ENCODE measurements around the gene TNRC18. TPM values are rescaled to one million over a fixed set of nuclear protein-coding genes. Genes with fewer than 3 reads are reported as not detected.

The TNRC18 gene
- total RNA-seq, 1 donor from 2014 or later = 104 TPM

- intact Hi-C loops (cut with DNase I) = no loop called here
- Histone ChIP-seq H3K27ac (peak overlapping the region; percentile 99), H3K27me3 (ENCODE audit: low read depth) (no peaks in the 10 kb centered on the region), H3K4me1 (peaks cover 60% of the 10 kb centered on the region), H3K9me3 (no peaks in the 10 kb centered on the region), H3K36me3 (peaks cover 7% of the 10 kb centered on the region), H3K4me3 (peak overlapping the region; percentile 96)
- TF ChIP-seq CTCF (IDR thresholded peaks at IDR 0.05) = no peak
- peak; percentile 69 for DNase-seq
- peak; percentile 17 to 20 for ATAC-seq
Measured at GRCh38 chr7:5417106-5418071, 6.2 kb downstream of the TNRC18 start.

- H3K27ac ChIP-seq = peak overlapping the region; percentile 49
Measured at GRCh38 chr7:5414916-5415315, 8.7 kb downstream of the TNRC18 start.

GRCh38 chr7:5413449-5413786 lies 10.2 kb downstream of the TNRC18 start:
- H3K27ac ChIP-seq = peak overlapping the region; percentile 49
- no peak overlapping the region for H3K4me3 ChIP-seq
- ATAC-seq (no peak), DNase-seq (no peak)
- H3K36me3 ChIP-seq = peaks cover 7% of the 10 kb centered on the region
- TF ChIP-seq CTCF (IDR thresholded peaks at IDR 0.05) = no peak
- H3K27me3 ChIP-seq (ENCODE audit: low read depth) = no peaks in the 10 kb centered on the region
- H3K4me1 ChIP-seq = peaks cover 60% of the 10 kb centered on the region
- H3K9me3 ChIP-seq = no peaks in the 10 kb centered on the region
- intact Hi-C loops (cut with DNase I) = no loop called here

More at GRCh38 chr7:5414916-5415315, 8.7 kb downstream of the TNRC18 start:
- ATAC-seq = peak in 1 of 2 donors; percentile 3
- H3K36me3 ChIP-seq = peaks cover 7% of the 10 kb centered on the region
- TF ChIP-seq CTCF (IDR thresholded peaks at IDR 0.05) = no peak
- H3K27me3 ChIP-seq (ENCODE audit: low read depth) = no peaks in the 10 kb centered on the region
- H3K4me3 ChIP-seq = no peak overlapping the region
- intact Hi-C loops (cut with DNase I) = no loop called here
- peaks cover 66% of the 10 kb centered on the region for H3K4me1 ChIP-seq
- H3K9me3 ChIP-seq = no peaks in the 10 kb centered on the region
- no peak for DNase-seq

- Histone ChIP-seq H3K4me3 (no peak overlapping the region), H3K27me3 (ENCODE audit: low read depth) (no peaks in the 10 kb centered on the region)
Measured at GRCh38 chr7:5408777-5409176, 14.9 kb downstream of the TNRC18 start.

More at GRCh38 chr7:5408777-5409176, 14.9 kb downstream of the TNRC18 start:
- DNase-seq (no peak), ATAC-seq (no peak)
- intact Hi-C loops (cut with DNase I) = no loop called here
- Histone ChIP-seq H3K27ac (peak overlapping the region; percentile 18), H3K4me1 (peaks cover 41% of the 10 kb centered on the region), H3K36me3 (peaks cover 27% of the 10 kb centered on the region), H3K9me3 (no peaks in the 10 kb centered on the region)
- TF ChIP-seq CTCF (IDR thresholded peaks at IDR 0.05) = no peak
